GM19025 (cell line): ENCODE measurements around the gene ANKS1B.
"Not testable (repeated sequence)": the region's sequence is repeated elsewhere in the genome, so short reads cannot be mapped to it uniquely, and the experiment has no call there.

Source experiments
- ATAC-seq: cut with Tn5 transposase; IDR thresholded peaks from one replicate; pipeline ENCODE4 v1.9.1; 2021; ENCODE audit warnings: mild to moderate bottlenecking, low read depth, moderate library complexity; ENCODE audit not compliant: unreplicated experiment

Gene ANKS1B

DNA sequence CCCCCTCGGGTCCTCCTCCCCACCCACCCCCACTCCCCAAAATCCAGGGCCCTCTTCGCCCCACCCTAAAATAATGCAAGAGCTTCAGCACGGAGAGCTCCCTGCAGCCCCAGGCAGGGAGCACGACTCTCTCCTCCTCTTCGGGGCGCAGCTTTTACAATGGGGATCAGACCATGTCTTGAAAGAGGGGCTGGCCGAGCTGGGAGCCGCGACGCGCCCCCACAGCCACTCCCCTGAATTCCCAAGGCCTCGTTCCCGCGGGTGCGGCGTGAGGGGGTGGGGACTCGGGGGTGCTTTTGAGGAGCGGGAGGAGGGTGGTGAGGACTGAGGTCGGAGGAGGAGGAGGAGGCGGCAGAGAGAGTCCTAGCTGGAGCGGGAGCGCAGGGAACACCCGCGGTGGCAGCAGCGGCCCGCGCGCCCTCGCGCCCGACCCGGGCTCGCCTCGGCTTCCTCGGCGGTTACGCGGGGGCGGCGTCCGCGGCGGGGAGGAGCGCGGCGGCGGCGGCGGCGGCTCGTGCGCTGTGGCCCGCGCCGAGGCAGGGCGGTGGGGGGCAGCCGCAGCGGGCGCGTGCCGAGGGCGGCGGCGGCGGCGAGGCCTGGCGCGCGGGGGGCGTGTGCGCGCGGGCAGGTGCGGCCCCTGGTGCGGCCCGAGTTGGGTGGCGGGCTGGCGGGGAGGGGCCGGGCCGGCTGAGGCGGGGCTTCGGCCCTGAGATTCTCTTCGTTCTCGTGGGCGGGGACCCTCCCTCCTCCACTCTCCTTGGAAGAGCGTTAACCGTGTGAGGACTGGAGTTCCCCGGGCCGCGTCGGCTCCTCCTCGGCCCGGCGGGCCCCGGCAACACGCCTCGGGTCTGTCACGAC is at the start of gene ANKS1B:
ANKS1B (minus strand) TSS at position 666 of the 858 bp plus-strand sequence. CDS start 699 bp downstream, outside the sequence.
- no peak for ATAC-seq

DNA sequence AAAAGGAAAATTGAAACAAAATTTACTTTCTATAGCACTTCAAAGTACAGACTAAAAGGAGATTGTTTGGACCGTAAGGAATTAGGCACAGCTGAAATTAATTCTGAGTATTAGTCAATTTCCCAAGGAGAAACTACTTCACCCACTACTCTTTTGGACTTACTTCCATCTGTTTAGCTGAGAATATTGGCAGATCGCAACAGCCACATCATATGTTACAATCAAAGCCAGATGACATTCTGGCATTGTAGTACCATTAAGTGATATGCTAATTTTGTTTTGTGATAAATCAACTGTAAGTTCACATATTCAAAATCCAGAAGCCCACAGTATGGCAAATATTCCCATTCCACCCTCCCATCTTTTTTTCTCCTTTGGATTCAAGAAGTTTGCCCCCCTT is 47.1 kb upstream of the ANKS1B start:
- no peak for ATAC-seq

- no peak for ATAC-seq
These were observed 42.9 kb upstream of the ANKS1B start for GRCh38 chr12:100027671-100028070.

GRCh38 chr12:100026241-100026640 is 41.5 kb upstream of the ANKS1B start:
- ATAC-seq: no peak

DNA sequence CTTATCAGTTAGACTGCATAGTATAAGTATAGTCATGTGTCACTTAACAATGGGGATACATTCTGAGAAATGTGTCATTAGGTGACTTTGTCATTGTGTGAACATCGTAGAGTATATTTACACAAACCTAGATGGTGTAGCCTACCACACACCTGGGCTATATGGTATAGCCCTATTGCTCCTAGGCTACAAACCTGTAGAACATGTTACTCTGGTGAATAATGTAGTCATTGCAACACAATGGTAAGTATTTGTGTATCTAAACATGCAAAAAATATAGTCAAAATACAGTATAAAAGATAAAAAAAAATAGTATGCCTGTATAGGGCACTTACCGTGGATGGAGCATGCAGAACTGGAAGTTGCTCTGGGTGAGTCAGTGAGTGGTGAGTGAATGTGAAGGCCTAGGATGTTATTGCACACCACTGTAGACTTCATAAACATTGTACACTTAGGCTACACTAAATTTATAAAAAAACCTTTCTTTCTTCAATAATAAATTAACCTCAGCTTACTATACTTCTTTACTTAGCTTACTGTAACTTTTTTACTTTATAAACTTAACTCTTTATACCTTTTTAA is 40.3 kb upstream of the ANKS1B start:
- no peak for ATAC-seq

DNA sequence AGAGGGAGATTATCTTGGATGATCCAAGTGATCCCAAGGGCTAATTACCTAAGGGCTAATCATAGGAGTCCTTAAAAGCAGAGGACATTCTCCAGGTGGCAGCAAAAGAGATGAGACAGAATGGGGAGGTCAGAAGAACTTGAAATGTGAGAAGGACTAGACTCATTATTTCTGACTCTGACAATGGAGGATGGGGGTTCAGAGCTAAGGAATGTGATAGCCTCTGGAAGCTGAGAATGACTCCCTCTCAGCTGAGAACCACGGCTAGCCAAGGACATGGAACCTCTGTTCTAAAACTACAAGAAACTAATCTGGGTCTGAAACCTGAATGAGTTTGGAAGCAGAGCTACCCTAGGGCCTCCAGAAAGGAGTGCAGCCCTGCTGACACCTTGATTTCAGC is 35.6 kb upstream of the ANKS1B start:
- ATAC-seq: no peak

GRCh38 chr12:100017056-100017455 is 32.3 kb upstream of the ANKS1B start:
- ATAC-seq: no peak

DNA sequence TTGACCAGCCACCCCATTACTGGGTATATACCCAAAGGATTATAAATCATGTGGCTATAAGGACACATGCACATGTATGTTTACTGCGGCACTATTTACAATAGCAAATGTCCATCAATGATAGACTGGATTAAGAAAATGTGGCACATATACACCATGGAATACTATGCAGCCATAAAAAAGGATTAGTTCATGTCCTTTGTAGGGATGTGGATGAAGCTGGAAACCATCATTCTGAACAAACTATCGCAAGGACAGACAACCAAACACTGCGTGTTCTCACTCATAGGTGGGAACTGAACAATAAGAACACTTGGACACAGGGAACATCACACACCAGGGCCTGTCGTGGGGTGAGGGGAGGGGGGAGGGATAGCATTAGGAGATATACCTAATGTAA is 31.6 kb upstream of the ANKS1B start:
- not testable (repeated sequence) for ATAC-seq

DNA sequence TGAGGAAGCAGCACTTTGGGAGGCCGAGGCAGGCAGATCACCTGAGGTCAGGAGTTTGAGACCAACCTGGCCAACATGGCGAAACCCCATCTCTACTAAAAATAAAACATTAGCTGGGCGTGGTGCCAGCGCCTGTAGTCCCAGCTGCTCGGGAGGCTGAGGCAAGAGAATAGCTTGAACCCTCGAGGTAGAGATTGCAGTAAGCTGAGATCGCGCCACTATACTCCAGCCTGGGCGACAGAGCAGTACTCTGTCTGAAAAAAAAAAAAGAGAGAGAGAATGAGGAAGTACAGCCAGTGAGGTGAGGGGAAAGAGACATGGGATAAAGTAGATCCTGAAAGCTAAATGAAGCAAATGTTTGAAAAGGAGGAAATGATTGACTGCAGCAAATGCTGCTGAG is 21.1 kb upstream of the ANKS1B start:
- not testable (repeated sequence) for ATAC-seq

DNA sequence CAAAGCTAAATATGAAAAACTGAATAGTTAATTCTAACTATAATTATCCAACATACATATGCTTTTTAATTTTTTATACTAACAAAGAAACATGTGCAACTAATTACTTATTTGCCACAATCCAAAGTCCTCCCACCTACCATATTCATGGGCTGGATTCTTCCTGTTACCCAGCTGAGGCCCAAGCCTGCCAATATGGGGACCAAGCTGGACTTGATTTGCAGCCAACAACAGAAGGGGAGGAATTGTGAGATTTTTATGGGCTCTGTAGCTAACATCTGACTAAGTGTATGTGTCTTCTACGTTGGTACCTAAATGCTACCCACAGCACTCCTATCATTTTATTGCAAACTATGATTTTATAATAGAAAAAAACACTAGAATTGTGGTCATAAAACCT is 13.1 kb upstream of the ANKS1B start:
- ATAC-seq: no peak

GRCh38 chr12:99996095-99996494 is 11.4 kb upstream of the ANKS1B start:
- ATAC-seq: no peak

- ATAC-seq: no peak
These were observed 895 bp upstream of the ANKS1B start for GRCh38 chr12:99985631-99986030.

DNA sequence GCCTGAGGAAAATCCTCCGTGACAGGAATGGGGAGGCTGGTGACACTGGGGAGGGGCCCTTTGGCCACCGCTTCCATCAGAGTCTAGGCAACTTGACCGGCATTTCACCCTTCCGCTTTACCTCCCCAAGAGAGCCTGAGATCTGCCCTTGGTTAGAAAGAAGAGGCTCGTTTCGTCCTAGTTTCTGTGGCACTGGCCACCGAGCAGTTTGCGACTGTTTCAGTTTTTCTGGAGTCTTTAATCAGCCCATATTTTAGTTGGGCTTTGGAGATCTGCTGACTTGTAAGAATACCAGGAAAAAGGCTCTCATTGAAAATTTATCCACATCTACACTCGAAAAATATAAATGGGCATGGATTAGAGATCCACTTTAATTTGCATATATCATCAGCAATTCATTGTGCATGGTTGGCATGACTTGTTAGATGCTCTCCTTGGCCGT is 414 bp upstream of the ANKS1B start:
- ATAC-seq: no peak

GRCh38 chr12:99983456-99984258 is 1.1 kb downstream of the ANKS1B start:
- no peak for ATAC-seq

DNA sequence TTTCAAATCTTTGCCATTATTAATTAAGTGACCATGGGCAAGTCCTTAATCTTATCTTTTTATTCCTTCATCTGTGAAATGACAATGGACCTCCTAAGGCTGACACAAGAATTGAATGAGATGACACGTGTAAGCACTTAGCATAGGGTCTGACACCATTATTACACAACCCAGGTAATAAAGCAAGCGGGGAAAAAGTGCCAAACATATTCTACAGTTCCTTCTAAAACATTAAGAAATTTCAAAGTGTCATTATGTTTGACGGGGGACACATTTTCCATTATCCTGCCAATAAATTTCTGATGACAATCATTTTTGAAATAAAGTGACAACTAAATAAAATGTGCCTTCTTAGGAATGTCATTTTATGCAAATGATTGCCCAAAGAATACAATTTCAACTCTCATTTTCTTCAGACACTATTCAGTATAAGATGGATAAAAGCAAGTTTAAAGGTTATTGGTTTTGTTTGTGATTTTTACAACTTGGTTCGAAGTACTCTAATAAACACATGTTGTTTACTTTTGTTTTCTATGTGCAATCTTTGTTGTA is 3.0 kb downstream of the ANKS1B start:
- ATAC-seq: no peak

- ATAC-seq: no peak
These were observed 5.3 kb downstream of the ANKS1B start for GRCh38 chr12:99979471-99979870.

- no peak for ATAC-seq
These were observed 6.6 kb downstream of the ANKS1B start for GRCh38 chr12:99978152-99978551.

- no peak for ATAC-seq
These were observed 7.2 kb downstream of the ANKS1B start for GRCh38 chr12:99977550-99977949.

- no peak for ATAC-seq
These were observed 8.0 kb downstream of the ANKS1B start for GRCh38 chr12:99976762-99977161.

DNA sequence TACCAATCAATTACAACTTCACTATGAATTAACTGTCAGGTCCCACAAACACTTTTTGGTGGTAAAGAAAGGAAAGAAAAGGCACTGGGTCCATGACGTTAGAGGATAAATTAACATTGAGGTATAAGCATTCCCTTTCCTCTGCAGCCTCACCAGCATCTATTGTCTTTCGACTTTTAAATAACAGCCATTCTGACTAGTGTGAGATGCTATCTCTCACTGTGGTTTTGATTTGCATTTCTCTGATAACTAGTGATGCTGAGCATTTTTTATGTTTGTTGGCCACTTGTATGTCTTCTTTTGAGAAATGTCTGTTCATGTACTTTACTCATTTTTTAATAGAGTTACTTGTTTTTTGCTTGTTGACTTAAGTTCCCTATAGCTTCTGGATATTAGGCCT is 9.4 kb downstream of the ANKS1B start:
- no peak for ATAC-seq

- ATAC-seq: no peak
These were observed 10.6 kb downstream of the ANKS1B start for GRCh38 chr12:99974146-99974545.
